C1 segment of cervical spinal cord (tissue), 14 donors: ENCODE measurements around the gene CES5A.
"Not testable (repeated sequence)": the region's sequence is repeated elsewhere in the genome, so short reads cannot be mapped to it uniquely, and the experiment has no call there.

Experiments used
- DNase-seq, 14 donors: peaks; one replicate each; lab custom pipeline; 2025; lab: John Stamatoyannopoulos, UW

CES5A gene

GRCh38 chr16:55873122-55873521, 2.1 kb downstream of the CES5A start:
- no peak for DNase-seq

DNA sequence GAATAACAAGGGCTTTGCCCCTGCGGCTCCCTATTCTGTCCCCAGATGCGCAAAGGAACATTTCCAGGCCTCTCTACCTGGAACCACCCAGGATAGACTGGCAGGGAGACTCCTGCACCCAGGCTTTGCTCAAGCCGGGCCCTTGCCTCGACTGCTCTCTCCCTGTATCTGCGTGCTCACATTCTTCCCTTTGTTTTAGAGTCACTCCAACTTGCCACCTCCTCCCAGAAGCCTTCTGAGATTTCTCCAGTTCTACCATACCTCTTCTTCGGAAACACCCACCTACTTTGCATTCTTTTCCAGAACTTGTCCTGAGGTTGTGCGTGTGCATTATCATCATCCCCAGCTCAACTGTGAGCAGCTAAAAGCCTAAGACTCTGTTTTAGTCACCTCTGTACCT, 3.0 kb downstream of the CES5A start:
- no peak for DNase-seq

DNA sequence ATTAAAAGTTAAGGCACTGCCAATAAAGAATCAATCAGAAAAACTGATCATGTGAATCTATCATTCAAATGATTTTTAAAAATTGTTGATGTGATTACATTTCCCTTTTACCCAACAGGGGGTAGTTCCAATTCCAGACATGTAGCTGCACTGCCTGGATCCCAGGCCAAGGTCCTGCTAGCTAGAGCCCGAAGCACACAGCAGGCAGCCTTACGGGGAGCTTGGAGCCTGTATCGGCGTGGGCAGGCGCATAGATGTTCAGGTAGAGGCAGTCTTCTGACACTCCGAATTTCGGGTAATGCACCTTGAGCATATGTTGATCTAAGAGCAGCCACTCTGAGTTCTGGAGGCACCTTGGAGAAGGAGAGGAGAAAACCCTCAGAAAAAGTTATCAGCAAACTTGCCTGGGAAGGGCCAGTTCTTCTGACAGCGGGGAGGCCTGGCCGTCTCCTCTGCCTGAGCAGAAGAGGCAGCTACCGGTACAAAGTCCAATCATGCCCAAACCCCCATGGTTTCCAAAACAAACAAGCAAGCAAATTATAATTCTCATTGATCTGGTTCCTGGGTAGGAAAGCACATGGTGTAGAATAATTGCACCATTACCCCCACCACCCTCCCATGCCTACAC, 3.6 kb downstream of the CES5A start:
- DNase-seq: no peak

DNA sequence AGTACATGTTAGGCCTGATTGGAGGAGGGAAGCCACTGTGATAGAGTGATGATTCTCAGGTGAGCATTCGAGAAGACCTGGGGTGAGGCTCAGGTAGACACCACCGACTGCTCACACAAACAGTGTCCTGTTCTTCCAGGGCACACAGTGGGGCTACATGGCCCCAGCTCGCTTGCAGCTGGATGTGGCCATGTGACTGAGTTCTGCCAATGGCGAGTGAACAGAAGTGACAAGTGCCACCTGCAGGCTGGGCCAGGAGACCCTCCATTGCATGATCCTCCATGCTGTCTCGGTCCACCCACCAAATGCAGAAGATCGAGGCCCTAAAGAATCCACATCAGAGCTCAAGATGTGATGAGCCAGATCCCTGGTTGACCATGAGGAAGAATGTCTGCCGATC, 6.2 kb downstream of the CES5A start:
- DNase-seq: no peak

DNA sequence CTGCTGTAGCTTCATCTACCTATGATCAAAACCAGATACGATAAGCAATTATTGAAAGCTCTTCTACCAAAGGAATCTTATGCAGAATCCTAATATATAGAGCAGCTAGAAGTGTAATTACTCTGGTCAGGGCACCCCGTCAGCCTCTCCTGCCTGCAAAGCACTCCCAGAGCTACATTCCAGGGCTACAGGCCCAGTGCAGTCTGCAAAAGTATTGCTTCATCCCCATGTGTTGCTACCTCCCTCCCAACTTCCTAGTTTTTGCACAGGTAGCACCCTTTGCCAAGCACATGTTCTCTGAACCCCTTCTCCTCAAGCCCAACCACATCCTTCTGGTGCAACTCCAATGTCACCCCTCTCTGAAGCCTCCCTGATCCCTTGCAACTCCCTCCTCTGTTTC, 7.0 kb downstream of the CES5A start:
- DNase-seq: no peak

- DNase-seq: no peak
Observed at GRCh38 chr16:55861288-55861687, 13.9 kb downstream of the CES5A start.

DNA sequence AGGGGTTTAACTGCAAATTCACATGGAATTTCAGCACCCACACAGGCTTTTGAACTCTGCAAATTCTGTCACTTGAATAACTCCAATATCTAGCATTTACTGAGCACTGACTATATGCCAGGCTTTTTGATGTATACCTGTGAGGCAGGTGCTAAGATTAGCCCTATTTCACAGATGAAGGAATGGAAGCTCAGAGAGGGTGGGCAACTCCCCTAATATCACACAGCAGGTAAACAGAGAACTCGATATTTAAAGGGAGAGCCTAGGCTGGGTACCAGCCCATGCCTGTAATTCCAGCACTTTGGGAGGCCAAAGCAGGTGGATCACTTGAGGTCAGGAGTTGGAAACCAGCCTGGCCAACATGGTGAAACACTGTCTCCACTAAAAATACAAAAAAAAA, 17.5 kb downstream of the CES5A start:
- DNase-seq: not testable (repeated sequence)

DNA sequence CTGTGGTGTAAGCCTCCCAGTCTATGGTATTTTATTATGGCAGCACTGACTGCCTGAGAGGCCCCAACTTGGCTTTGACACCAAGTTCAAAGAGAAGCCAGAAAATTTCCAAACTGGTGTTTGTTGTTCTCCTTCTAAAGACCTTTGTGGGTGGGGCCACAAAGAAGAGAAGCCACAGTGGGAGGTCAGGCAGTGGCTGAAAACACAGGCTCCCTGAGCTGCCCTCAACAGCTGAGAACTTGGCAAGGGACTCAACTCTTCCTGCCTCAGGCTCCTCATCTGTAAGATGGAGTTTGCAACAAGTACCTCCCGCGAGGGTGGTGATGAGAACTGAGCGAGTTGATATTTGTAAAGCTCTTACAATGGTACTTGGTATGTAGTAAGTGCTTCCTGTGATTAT, 18.2 kb downstream of the CES5A start:
- DNase-seq: no peak

GRCh38 chr16:55853114-55853513, 22.1 kb downstream of the CES5A start:
- DNase-seq: no peak

- no peak for DNase-seq
Observed at GRCh38 chr16:55849536-55849935, 25.6 kb downstream of the CES5A start.

GRCh38 chr16:55846598-55847346, 28.4 kb downstream of the CES5A start:
- no peak for DNase-seq

DNA sequence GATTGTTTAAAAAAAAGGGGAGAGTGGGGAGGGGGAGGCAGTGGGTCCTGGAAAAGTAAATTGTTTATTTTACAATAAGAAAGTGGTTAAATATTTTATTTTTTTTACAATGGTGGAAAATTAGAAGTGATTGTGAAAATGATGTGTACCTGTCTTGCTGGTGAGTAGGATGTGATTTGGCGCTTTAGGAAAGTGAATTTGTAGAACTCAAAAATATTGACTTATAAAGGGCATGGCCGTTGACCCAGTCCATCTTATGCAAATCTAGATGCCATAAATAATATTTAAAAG, 32.1 kb downstream of the CES5A start:
- DNase-seq: no peak

DNA sequence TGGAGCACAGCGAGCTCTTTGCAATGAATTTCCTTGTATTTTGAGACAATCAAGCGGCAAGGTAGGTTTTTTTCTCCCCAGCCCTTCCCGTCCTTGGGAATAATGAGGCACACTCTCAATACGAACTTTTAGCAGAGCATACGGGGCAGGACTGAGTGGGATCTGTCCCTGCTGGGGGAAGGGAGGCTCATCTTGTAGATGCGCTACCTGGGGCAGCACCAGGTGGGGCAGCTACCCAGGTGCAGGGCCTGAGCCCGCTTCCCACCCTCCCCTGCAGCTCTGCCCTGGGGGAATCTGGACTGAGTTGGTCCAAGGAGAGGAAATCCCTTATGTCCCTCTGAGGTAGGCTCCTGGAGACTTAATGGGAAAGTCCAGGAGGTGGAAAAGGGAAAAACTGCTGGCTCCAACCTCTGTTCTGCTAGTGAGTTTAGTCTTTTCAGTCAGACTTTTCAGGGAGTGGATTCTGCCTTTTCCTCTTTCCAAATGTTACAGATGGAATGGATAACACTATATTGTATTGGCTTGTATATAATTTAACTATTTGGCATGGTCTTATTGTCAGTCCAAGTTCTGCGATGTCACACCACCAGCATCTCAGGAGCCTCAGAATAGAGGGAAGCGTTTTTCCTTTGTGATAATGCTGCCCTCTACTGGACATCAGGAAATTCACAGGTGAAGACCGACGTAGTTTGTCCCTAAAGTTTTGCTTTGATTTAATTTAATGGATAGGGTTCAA, 32.6 kb downstream of the CES5A start:
- peak in 1 of 14 donors; percentile 17 for DNase-seq

GRCh38 chr16:55839115-55839514, 36.1 kb downstream of the CES5A start:
- DNase-seq: no peak

DNA sequence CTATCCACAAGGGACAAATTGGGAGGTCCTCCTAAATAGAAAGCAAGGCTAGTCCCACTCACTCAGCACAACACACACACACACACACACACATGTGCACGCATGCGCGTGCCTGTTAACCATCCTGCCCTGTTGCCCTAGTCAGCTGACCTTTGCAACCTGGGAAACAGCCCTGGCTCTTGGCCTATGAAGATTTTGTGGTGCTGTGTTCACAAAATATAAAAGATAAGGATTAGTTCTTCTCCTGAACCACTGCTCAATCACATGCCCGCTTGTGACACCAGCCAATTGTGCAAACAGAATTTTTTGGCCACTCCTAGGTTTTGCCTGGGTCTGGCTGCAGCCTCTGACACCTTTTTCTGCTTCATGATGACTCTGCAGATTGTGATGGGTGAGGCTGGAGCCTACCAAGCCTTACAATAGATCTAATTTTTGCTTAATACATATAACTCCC, 39.0 kb downstream of the CES5A start:
- no peak for DNase-seq

DNA sequence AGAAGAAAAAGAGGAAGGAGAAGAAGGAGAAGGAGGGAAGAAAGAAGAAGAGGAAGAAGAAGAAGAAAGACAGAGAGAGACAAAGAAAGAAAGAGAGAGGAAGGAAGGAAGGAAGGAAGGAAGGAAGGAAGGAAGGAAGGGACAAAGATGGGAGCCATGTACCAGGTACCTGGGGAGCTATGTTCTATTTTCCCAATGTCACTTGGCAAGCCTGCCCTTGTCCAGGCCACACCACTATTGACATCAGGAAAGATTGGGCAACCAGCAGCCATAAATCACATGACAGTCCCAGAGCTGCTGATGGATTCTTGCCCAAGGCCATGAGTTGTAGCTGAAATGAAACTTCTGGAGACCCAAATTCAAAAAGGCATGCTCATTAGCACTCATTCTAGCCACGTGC, 39.6 kb downstream of the CES5A start:
- DNase-seq: peak in 2 of 14 donors; percentile 20 to 27

GRCh38 chr16:55835173-55835572, 40.0 kb downstream of the CES5A start:
- not testable (repeated sequence) for DNase-seq

DNA sequence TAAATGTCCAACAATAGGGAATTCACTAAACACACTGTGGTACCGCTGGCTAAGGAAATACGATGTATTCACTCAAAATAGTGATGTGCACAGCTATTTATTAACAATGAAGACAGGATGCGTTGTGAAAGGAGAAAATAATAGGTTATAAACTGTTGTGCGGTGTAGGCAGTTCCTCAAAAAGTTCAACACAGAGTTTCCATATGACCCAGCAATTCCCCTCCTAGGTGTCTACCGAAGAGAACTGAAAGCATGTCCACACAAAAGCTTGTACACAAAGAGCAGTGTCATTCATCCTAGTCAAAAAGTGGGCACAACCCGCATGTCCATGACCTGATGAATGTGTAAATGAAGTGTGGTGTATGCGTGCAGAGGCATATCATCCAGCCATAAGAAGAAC, 41.1 kb downstream of the CES5A start:
- no peak for DNase-seq

DNA sequence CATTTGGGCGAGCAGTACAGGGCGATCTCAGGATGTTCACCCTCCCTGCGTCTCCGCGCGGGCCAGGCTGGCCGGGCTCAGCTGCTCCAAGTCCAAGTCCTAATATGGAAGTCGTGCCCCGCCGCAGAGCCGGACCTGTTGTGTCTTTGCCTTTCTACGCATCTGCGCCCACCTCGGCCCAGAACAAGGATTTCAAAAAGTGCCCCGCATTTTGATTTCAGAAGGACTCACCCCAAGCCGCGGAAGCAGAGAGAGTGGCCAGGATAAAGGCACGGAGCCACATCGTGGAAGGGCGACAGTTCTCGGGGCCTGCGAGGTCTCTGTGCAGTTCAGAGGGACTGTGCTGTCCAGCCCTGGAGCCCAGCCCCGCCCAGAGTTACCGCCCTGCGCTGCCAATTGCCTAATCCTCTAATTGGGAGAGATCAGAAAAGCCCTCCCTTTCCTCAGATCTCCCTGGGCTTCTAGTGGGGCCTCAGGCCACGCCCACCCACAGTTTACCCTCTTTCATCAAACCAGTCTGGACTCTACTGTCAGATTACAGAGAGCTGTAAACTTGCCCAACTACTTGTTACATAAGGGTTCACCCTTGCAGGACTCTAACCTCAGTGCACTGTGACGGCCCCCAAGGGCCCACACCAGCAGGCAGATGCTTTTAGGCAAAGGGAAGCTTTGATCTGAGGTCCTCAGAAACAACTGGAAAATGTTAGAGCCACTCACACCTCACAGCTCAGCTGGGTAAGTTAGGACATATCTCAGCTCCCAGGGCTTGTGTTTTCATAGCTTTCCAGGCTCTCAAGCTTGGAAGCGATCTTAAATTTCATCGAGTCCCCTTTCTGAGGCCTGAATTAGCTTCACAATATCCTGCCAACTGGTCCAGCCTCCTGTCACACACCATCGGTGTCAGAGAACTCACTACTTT, 42.1 kb downstream of the CES5A start, which contains the start of gene CES1:
Gene CES1 (minus strand): TSS at position 324 of the 919 bp plus-strand sequence. CDS start 41 bp downstream, at position 283.
- DNase-seq: no peak

- no peak for DNase-seq
Observed at GRCh38 chr16:55832425-55832772, 42.8 kb downstream of the CES5A start.

DNA sequence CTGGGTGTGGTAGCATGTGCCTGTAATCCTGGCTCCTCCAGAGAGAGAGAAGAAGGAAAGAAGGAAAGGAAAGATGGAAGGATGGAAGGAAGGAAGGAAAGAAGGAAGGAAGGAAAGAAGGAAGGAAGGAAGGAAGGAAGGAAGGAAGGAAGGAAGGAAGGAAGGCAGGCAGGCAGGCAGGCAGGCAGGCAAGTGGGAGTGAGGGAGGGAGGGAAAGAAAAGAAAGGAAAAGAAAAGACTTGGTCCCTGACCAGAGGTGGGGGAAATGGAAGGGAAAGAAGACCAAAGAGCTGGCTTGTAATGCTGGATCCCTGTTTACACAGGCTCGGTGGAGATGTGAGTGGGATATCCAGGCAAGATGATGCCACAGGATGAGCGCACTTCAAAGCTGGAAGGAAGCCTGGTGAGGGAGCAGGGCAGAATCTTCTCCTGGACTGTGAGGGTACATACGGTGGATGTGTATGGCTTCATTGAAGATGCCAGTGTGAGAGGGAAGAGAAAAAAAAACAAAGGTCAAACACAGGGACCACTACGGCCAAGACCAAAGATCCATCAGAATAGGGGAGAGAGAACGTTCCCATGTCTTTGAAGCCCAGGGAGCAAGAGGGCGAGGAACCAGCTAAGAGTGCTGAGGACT, 44.4 kb downstream of the CES5A start:
- no peak for DNase-seq
